ENCODE data around the gene RPS3.
A peak's percentile ranks its signal among the peaks of the same experiment; 100 is the strongest.

RPS3 gene

DNA sequence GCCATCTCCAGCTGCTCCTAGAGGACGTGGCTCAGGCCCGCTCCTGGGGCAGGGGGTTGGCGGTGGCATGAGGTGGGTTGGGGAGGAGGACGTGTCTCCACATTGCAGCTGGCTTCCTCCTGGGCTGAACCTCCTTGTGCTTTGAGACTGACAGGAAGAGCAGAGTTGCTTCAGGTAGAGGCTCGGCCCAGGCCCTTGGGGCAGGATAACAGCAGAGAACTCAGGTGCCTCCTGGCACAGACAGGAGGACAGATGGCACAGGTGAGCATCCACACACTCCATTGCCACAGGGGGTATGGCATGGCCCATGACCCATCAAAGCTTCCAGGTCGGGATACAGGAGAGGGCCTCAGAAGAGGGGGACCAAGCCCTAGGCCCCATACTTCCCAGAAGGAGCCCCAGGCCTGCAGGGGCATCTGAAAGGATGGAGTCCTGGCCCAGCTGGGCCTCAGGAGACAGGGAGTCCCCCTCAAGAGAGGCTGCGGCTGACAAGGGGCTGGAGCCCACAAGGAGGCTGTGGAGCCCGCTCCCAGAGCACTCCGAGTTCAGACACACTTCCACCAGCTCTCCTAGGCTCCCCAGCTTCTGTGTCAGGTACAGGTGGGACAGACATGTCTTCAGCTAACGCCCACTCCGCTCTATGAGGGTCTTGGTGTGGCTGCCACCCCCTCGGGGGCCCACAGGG, 35.7 kb downstream of the RPS3 start:
- DNase-seq (ENCODE audit: low spot score): no peak

DNA sequence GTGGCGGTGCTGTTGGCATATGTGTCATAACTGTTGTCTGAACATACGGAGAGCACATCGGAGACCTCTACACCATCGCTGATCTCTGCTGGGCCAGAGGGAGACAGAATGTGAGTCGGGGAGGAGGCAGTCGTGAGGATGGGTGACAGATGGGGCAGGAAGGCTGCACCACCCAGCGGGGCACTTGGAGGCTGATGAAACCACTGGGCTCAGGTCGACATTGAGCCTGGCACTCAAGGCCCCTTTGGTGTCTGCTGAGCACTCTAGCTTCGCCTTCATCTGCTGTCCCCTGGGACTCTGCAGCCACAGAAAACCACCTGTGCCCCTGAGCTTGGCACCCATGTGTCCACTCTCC, 36.2 kb downstream of the RPS3 start:
- DNase-seq (ENCODE audit: low spot score): no peak

DNA sequence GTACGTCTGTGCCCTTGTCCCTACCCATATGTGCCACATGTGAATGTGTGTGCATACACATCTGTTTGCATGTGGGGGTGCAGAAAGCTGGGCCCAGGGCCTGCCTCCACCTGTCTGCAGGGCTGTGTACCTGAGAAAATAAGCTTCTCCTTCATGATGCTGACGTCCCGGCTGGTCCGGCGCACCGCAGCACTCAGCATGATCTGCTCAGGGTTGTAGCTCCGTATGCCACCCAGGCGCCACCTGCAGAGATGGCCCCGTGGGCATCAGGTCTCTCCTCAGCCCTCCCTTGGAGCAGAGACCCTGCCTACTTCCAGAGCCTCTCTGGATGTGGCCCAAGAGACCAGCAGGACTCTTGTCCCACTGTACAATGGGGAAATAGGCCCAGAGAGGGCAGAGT, 37.5 kb downstream of the RPS3 start:
- DNase-seq (ENCODE audit: low spot score): no peak

DNA sequence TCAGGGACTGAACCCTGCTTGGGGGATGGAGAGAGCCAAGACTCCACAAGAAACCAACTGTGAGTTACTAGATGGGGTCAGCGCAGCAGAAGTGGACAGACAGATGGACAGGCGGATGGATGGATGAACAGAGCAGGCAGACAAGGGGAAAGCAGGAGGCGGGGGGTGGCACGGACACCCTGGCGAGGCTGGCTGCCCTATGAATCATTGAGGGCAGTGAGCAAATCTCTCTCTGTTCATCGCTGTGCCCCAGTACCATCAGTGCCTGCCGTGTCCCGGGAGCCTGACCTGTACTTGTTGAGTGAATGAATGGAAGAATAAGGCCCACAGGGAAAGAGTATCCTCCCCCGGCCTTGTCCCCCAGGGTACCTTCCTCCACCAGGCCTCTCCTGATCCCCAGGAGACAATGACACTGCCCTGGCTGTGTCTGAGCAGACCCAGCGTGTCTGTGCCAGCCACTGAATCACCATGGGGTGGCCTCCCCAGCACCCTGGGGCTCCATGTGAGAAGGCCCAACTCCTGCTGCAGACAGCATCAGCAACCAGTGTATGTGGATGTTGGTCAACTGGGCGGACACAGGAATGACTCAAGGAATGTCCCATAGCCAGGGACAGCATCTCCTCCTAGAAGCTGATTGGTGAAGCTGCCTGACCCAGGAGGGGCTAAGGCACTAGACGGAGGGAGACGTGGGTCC, 38.8 kb downstream of the RPS3 start:
- no peak for DNase-seq (ENCODE audit: low spot score)

DNA sequence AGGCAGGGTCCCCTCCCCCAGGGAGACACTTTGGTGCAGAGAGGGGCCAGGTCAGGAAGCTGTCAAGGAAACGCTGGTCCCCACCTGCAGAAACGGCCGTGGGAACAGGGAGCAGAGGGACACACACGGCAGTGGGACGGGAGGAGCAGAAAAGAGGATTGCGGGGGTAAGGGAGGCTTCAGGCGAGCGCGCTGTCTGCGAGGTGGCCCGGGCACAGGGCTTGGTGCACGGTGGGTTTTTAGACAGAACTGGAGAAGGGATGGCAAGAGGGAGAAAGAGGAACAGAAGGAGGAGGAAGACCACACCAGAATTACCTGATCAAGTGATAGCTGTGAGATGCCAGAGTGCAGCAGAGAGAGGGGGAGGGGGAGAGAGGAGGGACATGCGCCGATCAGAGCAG, 39.7 kb downstream of the RPS3 start:
- no peak for DNase-seq (ENCODE audit: low spot score)

DNA sequence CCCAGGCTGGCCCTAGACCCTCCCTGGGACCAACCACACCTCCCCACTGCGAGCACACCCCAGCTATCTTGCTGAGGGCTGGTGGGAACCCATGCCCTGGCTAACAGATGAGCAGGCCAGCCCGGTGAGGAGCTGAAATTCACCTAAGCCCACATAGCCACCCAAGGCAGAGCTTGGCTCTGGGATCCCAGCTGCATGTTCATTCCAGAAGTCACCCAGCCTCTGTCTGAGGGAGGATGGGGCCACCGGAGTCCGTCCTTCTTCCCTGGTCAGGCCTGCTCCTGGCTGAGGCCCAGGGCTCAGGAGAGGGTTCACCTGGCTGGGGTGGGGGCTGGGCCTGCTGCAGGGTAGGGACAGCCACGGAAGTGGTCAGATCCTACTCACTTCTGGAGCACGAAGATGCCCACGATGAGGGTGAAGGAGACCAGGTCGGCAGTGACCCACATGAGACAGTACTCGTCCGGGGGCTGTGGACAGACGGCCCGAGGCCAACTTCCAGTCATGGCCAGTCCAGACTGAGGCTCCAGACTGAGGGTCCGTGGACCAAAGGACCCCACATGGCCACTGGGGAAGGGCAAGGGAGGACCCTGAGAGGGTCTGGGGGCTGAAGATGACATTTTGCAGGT, 40.3 kb downstream of the RPS3 start:
- DNase-seq (ENCODE audit: low spot score): no peak

DNA sequence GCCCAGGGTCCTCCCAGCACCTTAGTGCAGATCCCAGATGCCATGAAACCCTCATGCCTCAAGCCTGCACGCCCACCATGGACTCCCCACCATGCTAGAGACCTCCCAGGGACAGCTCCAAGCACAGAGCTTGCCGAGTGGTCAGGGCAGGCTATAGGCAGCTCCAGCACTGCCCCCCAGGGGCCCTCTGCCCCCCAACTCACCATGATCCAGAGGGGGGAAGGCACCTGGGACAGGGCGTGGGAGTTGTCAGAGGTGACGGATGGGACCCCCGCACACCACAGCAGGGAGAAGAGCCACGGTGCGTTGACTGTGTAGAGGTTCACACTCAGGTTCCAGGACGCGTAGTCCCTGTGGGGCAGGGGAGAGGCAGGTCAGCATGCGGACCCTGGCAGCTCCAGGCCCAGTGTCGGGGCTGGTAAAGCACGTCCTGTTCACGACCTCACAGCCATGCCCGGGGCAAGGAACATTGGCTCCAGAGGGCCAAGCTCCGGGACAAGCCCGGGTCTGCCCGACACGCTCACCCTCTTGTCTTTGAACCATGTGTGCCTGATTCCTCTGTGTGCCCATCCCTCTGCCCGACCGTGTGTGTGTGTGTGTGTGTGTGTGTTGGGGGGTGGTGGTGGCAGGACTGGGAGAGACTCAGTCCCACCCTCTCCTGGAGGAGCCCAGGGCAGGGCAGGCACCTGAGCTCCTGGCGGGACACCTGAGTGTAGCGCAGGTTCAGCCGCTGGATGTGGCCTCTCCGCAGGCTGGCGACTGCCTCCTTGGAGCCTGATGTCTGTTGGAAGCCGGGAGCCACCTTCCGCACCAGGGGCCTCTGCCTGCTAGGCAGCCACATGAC, 41.9 kb downstream of the RPS3 start:
- DNase-seq (ENCODE audit: low spot score): no peak

DNA sequence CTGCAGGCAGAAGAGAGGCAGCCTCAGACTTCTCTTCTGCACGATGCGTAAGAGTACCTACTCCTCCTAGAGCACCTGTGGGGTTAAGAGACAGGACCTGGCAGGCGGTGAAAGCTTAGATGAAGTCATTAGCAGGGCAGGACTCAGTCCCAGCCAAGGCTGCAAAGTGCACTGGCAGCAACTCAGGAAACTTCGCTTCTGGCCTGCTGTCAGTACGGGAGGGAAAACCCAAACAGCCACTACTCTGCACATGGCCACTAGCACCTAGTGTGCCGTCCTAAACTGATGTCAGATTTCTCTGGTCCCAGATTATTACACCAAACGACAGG, 42.5 kb downstream of the RPS3 start:
- DNase-seq (ENCODE audit: low spot score): no peak

DNA sequence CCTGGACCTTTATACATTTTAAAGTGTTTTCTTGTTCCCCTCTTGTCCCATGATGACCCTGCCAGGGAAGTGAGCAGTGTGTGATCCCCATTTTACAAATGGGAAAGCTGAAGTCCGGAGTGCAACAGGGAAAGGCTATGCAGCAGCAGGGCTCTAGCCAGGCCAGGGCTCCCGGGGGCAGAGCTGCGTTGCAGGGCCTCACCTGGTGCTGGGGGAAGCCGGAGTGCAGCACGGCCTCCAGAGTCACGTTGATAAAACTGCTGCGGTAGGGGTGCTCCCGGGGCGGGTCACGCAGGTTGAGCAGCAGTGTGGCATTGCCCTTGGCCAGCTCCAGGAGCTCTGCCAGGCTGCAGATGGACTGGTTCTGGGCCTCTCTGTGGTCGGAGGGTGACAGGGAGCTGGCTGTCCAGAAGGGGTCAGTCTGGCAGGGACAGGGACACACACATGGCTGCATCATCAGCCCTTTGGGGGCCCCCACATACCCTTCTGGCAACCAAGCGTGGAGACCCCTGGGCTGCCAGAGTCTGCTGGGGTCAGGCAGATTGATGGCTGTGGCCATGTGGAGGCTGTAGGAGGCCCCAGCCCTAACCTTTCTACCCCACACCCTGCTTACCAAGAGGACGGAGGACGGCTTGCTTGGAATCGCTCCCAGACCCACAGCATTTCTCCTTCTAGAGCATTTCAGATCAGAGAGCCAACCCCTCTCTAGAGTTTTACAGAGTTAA, 43.0 kb downstream of the RPS3 start:
- no peak for DNase-seq (ENCODE audit: low spot score)

DNA sequence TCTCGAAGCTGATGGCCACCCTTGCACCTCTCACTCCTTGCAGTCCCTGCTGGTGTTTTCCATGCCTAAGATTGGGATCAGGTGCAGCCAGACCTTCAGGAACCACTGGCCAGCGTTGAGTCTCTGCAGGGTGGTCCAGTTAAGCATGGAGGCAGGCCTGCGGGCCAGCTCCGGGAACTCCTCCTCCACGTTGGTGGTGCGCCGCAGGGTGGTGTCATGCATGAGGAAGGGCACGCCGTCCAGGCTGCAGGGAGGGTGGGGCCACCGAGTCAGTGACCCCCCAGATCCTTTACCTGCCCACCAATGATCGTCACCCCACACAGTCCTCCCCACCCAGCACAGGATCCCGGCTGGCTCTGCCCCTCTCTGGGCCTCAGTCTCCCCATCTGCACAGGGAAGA, 43.7 kb downstream of the RPS3 start:
- DNase-seq (ENCODE audit: low spot score): no peak

DNA sequence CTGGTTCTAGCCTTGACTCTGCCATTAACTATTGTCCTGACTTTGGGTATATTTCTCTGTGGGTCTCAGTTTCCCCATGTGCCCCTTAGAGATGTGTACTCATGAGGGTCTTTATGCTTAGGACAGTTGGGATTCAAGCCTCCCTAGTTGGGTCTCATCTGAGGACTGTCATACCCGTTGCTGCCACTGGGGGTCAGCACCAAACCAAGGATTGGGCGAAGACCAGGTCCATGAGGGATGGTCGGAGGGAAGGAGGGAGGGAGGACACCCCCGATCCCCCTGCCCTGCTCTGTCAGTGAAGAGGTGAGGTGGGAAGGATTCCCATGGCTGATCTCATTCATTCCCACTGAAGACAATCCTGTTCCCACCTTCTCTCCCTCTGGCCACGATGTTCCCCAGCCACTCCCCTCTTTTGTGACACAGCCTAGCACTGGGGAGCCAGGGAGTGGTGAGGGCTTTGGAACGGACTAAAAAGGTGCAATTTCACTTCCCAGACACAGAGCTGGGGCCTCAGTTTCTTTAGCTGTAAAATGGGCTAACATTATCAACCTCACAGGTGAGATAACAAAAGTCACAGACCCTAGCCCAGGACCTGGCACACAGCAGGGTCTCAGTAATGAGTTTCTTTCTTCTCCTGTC, 46.1 kb downstream of the RPS3 start:
- peak; percentile 74 for DNase-seq (ENCODE audit: low spot score)

DNA sequence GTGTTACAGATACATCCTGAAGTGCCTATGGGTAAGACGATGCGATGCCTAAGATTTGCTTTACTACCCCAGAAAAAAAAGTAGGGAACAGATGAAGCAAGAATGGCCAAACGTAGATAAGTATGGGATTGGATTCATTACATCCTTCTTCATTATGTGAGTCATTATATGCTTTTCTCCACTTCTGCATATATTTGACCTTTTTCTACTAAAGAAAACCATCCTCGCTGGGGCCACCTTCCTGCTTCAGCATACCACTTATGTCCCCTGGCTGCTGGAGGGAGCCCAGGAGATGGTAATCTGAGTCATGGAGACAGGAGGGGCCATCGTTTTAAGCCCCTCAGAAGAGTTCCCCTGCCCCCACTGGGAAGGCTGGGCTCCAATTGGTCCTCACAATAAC, 48.1 kb downstream of the RPS3 start:
- no peak for DNase-seq (ENCODE audit: low spot score)

DNA sequence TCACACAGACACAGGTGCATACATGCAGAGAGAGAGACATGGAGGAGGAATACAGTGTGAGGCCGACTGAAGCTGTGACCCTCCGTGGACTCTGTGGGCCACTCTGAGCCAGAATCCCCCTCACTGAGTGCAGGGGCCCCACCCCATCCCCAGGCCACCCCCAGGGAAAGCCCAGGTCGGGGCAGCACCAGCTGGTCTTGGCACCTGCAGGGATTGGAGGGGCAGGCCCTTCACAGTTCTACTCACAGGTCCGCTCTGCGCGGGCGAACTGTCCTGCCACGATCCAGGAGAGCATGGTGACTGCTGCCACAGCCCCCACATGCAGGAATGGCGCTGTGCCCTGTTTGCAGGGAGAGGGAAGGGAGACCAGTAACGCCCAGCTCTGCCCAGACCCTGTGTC, 50.0 kb downstream of the RPS3 start:
- DNase-seq (ENCODE audit: low spot score): no peak

DNA sequence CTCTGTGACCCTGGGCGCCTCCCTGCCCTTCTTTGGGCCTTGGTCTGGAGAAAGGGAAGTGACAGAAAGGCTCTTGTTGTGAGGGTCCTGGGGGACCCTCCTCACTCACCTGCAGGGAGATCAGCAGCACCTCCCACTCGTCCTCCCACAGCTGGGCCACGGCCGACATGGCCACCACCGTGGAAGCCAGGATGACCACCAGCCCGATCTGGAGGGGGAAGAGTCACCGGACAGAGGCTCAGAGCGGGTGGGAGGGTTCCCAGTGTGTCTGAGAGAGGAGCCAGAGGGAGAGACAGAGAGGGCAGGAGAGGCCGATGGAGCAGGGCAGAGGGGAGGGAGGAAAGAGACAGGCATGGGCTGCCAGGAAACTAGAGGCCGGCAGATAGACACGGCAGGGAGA, 50.5 kb downstream of the RPS3 start:
- DNase-seq (ENCODE audit: low spot score): no peak

DNA sequence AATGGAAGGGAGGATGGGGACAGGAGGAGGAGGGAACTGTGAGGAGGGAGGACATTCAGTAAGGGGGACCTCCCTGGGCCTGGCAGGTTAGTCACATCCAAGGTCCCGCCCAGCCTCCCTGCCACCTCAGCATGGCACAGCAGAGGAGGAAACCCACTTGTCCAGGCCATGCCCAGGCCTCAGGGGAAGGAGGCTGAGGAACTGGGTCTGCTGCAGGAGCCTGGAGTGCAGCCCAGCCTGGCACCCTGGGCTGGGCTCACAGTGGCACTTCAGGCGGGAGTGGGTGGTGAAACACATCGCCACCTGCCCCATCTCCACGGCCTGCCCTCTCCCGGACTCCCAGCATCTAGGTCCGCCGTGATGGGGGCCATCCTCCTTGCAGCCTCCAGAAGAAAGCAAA, 50.9 kb downstream of the RPS3 start:
- DNase-seq (ENCODE audit: low spot score): no peak

DNA sequence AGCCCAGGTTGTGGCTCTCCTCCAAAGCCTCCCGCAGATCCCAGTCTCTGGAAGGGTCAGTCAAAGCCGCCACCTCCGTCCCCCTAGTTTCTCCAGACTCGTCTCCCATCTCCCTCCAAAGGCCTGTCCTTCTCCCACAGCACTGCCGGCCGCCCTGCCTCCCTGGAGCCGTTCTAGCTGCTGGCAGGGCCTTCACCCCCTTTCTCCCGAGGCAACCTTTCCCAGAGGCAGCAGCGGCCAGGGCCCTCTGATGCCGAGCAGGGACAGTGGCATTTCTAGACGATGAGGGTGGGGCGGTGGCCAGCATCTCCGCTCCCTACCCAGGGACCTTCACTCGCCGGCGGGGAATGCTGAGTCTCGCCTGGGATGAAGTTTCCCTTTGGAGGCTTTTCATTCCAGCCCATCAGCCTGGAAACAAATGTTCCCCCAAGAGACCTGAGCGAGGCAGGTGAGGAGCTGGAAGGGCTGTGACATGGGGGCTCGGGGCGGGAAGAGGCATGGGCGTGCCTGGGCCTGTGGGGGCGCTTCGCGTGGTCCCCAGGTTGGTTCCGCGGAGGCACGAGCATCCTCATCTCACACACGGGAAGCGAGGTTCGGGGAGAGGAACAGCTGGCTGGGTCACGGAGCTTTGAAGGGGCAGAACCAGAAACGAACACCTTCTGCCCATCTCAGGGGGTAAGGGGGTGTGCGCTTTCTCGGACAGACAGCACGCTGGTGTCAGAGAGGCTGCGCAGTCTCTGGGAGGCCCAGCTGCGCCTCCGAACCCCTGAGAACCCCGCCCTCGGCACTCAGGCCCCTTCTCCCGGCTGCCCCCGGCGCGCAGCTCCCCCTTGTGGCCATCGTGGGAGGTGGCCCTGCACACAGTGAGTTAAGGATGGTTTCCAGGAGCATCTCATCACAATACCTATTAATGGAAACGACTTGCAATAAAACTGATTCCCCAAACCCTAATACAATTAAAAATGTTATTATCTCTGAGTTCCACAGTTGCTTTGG, 51.8 kb downstream of the RPS3 start:
- DNase-seq (ENCODE audit: low spot score): peak; percentile 22

DNA sequence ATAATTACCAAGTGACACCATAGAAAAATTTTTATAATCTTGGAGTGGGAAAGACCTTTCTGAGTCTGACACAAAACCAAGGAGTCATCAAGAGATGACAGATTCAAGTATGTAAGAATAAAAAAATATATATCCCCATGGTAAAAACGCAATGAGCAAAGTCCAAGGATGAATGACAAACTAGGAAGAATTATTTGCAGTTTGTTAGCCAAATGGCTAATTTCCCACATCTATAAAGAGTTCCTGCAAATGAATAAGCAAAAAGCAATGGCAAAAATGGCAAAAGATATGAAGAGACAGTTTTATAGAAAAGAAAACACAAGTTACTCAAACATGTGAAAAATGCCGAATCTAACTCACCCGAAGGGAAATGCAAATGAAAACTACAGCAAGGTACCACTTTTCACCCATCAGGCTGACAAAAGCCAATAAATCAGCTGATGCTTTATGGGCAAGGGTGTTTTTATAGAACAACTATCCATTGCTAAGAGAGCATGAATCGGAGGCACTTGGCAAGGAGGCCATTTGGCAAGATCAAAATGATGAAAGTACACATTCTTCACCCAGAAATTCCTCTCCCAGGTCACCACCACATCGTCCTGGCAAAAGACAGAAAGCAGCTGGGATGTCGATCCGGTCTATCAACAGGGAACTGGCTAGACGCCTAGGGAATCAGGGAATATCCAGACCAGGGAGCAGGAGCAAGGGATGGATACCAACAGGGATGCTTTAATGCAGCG, 54.8 kb downstream of the RPS3 start:
- DNase-seq (ENCODE audit: low spot score): no peak

DNA sequence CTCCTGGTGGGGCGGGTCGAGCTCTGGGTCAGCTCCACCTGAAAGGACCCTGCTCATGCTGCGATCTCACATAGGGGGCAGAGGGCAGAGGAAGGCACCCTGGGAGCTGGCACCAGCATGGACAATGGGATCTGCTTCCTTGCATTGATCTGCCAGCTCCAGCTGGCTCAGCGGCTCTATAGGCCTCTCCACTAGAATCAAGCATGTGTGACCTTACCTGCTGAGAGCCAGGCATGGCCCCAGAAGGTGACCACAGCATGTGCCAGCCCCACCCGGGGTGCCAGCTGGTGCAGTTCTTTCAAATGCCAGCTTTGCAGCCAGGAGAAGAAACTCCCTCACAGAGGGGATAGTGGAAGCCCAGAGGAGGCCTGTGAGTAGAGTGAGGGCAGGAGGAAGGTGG, 55.7 kb downstream of the RPS3 start:
- no peak for DNase-seq (ENCODE audit: low spot score)

Data from CD4-positive, alpha-beta T cell treated with Interleukin-2 at 100 ng/mL for 4 hours (primary cell).